OCI-LY1 (cell line): ENCODE measurements around the gene AP3S2.

Experiments used
- EZH2 ChIP-seq: fragments of 200-600 bp; sonication (generic), shearing (Covaris generic); IDR thresholded peaks from 2 replicates; pipeline ENCODE4 v1.8.0; 2017; ENCODE audit warnings: borderline replicate concordance, mixed run types, mild to moderate bottlenecking, antibody characterized with exemption, low read length, moderate library complexity, mixed read lengths
- TF ChIP-seq, protein P1 (sequence below): fragments of 200-600 bp; sonication (generic), shearing (Covaris generic); IDR thresholded peaks from 2 replicates; pipeline ENCODE4 v1.5.1; 2017; ENCODE audit warnings: mild to moderate bottlenecking, antibody characterized with exemption, low read length, moderate library complexity, mixed read lengths

DNA sequence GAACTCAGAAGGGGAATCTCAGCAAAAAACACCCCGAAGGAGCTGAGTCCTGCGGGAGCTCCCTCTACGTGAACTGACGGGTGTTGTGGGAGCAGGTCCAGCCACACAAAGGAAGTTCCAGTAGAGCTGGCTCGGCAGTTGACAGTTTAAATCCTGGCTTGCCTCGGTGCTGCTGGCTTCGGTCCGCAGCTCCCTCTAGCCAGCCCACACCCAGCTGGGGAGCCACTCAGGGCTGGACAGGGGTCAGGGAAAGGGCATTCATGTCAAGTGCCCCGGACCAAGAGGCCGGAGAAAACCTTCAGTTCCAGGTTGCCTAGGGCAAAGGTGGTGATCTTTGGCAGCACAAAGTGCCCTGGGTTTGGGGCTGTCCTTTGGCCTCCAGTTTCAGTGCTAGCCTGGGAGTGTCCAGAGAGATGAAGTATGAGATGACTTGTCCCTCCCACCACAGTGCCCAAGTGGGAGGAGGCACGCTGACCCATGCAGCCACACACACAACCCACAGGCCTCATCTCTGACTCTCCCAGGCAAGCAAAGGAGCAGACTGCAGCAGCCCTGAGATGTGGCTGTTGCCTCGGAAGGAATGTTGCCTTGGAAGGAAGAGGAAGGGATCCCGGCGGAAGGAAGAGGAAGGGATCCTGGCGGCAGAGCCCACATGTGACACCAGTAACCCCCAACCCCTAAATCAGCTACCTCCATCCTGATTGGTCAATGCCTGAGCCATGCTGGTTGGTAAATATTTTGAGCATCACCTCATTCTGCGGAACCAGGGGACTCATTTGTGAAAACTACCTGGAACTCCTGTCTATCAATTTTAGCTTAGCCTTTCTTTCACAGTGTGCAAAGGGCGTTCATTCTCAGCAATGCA, 65.3 kb downstream of the AP3S2 start:
- TF ChIP-seq, protein P1, sequence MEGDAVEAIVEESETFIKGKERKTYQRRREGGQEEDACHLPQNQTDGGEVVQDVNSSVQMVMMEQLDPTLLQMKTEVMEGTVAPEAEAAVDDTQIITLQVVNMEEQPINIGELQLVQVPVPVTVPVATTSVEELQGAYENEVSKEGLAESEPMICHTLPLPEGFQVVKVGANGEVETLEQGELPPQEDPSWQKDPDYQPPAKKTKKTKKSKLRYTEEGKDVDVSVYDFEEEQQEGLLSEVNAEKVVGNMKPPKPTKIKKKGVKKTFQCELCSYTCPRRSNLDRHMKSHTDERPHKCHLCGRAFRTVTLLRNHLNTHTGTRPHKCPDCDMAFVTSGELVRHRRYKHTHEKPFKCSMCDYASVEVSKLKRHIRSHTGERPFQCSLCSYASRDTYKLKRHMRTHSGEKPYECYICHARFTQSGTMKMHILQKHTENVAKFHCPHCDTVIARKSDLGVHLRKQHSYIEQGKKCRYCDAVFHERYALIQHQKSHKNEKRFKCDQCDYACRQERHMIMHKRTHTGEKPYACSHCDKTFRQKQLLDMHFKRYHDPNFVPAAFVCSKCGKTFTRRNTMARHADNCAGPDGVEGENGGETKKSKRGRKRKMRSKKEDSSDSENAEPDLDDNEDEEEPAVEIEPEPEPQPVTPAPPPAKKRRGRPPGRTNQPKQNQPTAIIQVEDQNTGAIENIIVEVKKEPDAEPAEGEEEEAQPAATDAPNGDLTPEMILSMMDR, result no peak
- no peak for TF ChIP-seq EZH2
